GM21423 (cell line): ENCODE results near the gene PLEKHG1.

Source experiments
- ATAC-seq: cut with Tn5 transposase; IDR thresholded peaks from one replicate; pipeline ENCODE4 v1.9.1; 2021; ENCODE audit warnings: mild to moderate bottlenecking, moderate library complexity; ENCODE audit not compliant: unreplicated experiment

Gene PLEKHG1

GRCh38 chr6:150637266-150637665, 37.6 kb downstream of the PLEKHG1 start:
- ATAC-seq: no peak

GRCh38 chr6:150638267-150638666, 38.6 kb downstream of the PLEKHG1 start:
- ATAC-seq: no peak

- ATAC-seq: no peak
These were observed 39.1 kb downstream of the PLEKHG1 start for GRCh38 chr6:150638765-150639164.

- no peak for ATAC-seq
These were observed 40.2 kb downstream of the PLEKHG1 start for GRCh38 chr6:150639823-150640331.

- no peak for ATAC-seq
These were observed 41.0 kb downstream of the PLEKHG1 start for GRCh38 chr6:150640556-150641209.

- peak; percentile 64 for ATAC-seq
These were observed 41.9 kb downstream of the PLEKHG1 start for GRCh38 chr6:150641398-150642139.

GRCh38 chr6:150646228-150646627, 46.5 kb downstream of the PLEKHG1 start:
- no peak for ATAC-seq

GRCh38 chr6:150647051-150647450, 47.4 kb downstream of the PLEKHG1 start:
- ATAC-seq: no peak
